ENCODE measurements around the gene ZC3H14.

Gene ZC3H14

GRCh38 chr14:88604212-88604611, 41.4 kb downstream of the ZC3H14 start:
- Mint-ChIP-seq H3K9me3 (peaks cover 0 to 2% of the 10 kb centered on the region in 2 donors), H3K27ac (peak overlapping the region; percentile 25), H3K27me3 (no peaks in the 10 kb centered on the region), H3K4me1 (peaks cover 13 to 21% of the 10 kb centered on the region in 2 donors), H3K36me3 (peaks cover 63 to 74% of the 10 kb centered on the region in 2 donors), H3K4me3 (no peak overlapping the region)
- ATAC-seq (replicated peaks) = no peak
- DNase-seq = no peak

DNA sequence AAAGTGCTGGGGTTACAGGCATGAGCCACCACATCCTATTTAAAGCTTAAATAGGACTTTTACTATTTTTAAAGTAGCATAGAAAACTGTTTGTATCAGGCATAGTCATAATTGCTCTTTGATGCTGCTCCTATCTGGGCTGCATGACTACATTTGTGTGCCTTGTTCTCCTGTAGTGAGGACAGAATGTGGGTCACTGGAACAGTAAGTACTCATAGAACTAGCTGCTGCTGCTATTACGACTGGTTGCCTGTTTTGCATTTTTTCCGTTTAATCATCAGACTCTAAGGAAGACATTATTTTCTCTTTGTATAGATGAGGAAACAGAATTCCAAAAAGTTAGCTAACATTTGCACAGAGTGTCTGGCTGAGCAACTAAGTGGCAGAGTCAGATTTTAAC, 42.8 kb downstream of the ZC3H14 start:
- no peak overlapping the region for H3K4me3 Mint-ChIP-seq
- H3K4me1 Mint-ChIP-seq = peaks cover 6 to 7% of the 10 kb centered on the region in 2 donors
- H3K9me3 Mint-ChIP-seq = no peaks in the 10 kb centered on the region
- H3K27ac Mint-ChIP-seq = no peak overlapping the region
- H3K36me3 Mint-ChIP-seq = peaks cover 67 to 81% of the 10 kb centered on the region in 2 donors
- ATAC-seq (replicated peaks) (peak in 1 of 2 donors; percentile 57), DNase-seq (no peak)
- no peaks in the 10 kb centered on the region for H3K27me3 Mint-ChIP-seq

DNA sequence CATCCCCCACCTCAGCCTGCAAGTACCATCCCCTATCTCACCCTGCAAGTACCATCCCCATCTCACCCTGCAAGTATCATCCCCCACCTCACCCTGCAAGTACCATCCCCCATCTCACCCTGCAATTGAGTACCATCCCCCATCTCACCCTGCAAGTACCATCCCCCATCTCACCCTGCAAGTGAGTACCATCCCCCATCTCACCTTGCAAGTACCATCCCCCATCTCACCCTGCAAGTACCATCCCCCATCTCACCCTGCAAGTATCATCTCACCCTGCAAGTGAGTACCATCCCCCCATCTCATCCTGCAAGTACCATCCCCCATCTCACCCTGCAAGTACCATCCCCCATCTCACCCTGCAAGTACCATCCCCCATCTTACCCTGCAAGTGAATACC, 45.0 kb downstream of the ZC3H14 start:
- Mint-ChIP-seq H3K27ac (no peak overlapping the region), H3K9me3 (no peaks in the 10 kb centered on the region), H3K27me3 (no peaks in the 10 kb centered on the region), H3K4me1 (peaks cover 4% of the 10 kb centered on the region in 2 donors), H3K4me3 (no peak overlapping the region), H3K36me3 (peaks cover 63 to 84% of the 10 kb centered on the region in 2 donors)
- ATAC-seq (replicated peaks) (no peak), DNase-seq (no peak)

GRCh38 chr14:88611878-88612277, 49.0 kb downstream of the ZC3H14 start:
- DNase-seq = no peak
- peak overlapping the region; percentile 1 for H3K27ac Mint-ChIP-seq
- no peaks in the 10 kb centered on the region for H3K9me3 Mint-ChIP-seq
- peaks cover 44 to 61% of the 10 kb centered on the region in 2 donors for H3K36me3 Mint-ChIP-seq
- peaks cover 9 to 12% of the 10 kb centered on the region in 2 donors for H3K4me1 Mint-ChIP-seq
- no peaks in the 10 kb centered on the region for H3K27me3 Mint-ChIP-seq
- no peak overlapping the region for H3K4me3 Mint-ChIP-seq
- no peak for ATAC-seq (replicated peaks)

GRCh38 chr14:88612981-88613380, 50.1 kb downstream of the ZC3H14 start:
- ATAC-seq (replicated peaks) (no peak), DNase-seq (no peak)
- no peaks in the 10 kb centered on the region for H3K9me3 Mint-ChIP-seq
- H3K4me1 Mint-ChIP-seq = peaks cover 9 to 12% of the 10 kb centered on the region in 2 donors
- H3K27ac Mint-ChIP-seq = no peak overlapping the region
- H3K4me3 Mint-ChIP-seq = no peak overlapping the region
- peaks cover 35 to 51% of the 10 kb centered on the region in 2 donors for H3K36me3 Mint-ChIP-seq
- no peaks in the 10 kb centered on the region for H3K27me3 Mint-ChIP-seq

DNA sequence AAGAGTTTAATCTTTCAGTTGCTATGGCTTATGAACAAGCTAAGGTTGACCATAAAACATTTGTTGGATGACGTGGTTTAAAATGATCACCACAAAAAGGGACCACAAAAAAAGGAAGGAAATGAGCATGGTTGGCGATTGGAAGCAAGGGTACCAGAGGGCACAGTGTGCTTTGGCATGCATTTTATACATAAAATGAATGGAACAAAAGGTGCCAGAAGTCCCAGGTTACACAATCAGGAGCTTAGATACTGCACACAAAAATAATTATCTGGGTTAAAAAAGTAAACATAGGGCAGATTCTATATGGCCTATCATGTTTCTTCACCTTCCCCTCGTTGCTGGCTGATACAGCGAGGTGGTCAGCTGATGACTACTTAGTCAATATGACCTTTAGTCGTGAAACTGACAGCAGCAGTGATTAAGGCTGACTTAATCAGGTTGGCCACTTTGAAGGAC, 50.7 kb downstream of the ZC3H14 start:
- peak; percentile 93 to 94 for ATAC-seq (replicated peaks)
- H3K4me1 Mint-ChIP-seq = peaks cover 9 to 12% of the 10 kb centered on the region in 2 donors
- no peak for DNase-seq
- peak overlapping the region; percentile 6 to 7 for H3K4me3 Mint-ChIP-seq
- H3K36me3 Mint-ChIP-seq = peaks cover 33 to 49% of the 10 kb centered on the region in 2 donors
- no peaks in the 10 kb centered on the region for H3K27me3 Mint-ChIP-seq
- H3K27ac Mint-ChIP-seq = peak overlapping the region; percentile 43
- no peaks in the 10 kb centered on the region for H3K9me3 Mint-ChIP-seq

DNA sequence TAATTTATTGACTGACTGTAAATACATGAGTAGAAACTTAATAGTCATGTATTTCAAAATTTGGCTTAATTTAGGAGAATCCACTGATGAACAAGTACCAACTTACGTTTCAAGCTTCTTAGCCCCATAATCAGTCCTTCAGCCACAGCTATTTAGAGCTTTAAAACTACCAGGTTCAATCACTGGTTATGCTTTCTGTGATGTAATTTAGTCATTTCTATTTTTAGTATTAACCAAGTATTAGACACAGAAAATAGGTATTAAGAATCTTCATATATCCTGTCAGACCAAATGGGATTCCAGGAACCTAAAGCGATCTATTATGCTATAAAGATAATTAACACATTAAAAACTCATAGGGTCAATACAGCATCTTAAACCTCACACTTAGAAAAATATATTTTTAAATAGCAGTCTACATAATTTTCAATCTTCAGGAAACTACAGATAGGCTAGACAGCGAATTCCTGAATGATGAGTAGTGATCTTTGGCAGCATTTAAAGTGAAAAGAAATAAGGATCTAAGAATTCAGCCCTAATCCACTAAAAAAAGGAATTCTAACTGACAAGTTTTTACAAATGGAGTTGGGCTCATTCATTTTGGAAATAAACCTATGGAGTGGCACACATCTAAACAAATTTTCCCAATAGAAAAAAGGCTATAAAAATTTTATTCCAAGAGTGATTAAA, 51.5 kb downstream of the ZC3H14 start:
- no peak for ATAC-seq (replicated peaks)

DNA sequence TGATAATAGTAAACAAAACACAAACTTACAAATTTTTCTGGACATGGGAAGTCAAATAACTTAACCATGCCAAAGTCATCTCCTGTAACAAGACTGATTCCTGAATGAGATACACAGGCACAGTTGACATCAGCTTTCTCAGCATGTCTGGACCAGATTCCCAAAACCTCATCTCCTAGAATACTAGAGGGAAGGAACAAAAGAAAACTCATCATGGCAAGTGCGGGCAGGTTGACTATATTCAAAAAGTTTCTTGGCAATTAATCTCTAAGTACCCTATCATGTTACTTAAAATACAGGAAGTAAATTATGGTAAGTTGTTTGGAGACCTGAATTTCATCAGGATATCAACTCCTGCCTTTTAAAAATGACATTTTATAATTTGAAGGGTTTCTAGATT, 53.9 kb downstream of the ZC3H14 start:
- Mint-ChIP-seq H3K4me1 (peaks cover 9 to 12% of the 10 kb centered on the region in 2 donors), H3K9me3 (no peaks in the 10 kb centered on the region), H3K4me3 (no peak overlapping the region), H3K36me3 (peaks cover 22 to 23% of the 10 kb centered on the region in 2 donors), H3K27ac (no peak overlapping the region), H3K27me3 (no peaks in the 10 kb centered on the region)
- no peak for DNase-seq
- no peak for ATAC-seq (replicated peaks)

More for the DNA sequence above, 51.5 kb downstream of the ZC3H14 start:
- Mint-ChIP-seq H3K4me3 (no peak overlapping the region), H3K27me3 (no peaks in the 10 kb centered on the region), H3K4me1 (peaks cover 9 to 12% of the 10 kb centered on the region in 2 donors), H3K9me3 (no peaks in the 10 kb centered on the region), H3K36me3 (peaks cover 34 to 43% of the 10 kb centered on the region in 2 donors), H3K27ac (no peak overlapping the region)
- DNase-seq = no peak

DNA sequence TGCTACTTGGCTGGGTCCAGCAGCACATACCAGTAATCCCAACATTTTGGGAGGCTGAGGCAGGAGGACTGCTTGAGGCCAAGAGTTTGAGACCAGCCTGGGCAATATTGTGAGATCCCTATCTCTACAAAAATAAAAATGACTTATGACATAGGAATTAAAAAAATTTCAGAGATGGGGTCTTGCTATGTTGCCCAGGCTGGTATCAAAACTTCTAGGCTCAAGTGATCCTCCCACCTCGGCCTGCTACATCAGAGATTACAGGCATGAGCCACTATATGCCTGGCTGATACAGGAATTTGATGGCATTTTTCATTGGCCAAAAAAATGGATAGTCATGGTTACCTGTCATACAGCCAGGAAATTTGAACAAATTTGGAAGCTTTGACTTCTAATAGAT, 54.6 kb downstream of the ZC3H14 start:
- Mint-ChIP-seq H3K27me3 (no peaks in the 10 kb centered on the region), H3K27ac (no peak overlapping the region), H3K4me3 (no peak overlapping the region), H3K36me3 (peaks cover 17 to 25% of the 10 kb centered on the region in 2 donors), H3K9me3 (no peaks in the 10 kb centered on the region), H3K4me1 (peaks cover 7 to 12% of the 10 kb centered on the region in 2 donors)
- DNase-seq (no peak), ATAC-seq (replicated peaks) (no peak)

GRCh38 chr14:88618476-88618875, 55.6 kb downstream of the ZC3H14 start:
- DNase-seq (no peak), ATAC-seq (replicated peaks) (no peak)
- Mint-ChIP-seq H3K4me3 (no peak overlapping the region), H3K27me3 (no peaks in the 10 kb centered on the region), H3K27ac (no peak overlapping the region), H3K9me3 (no peaks in the 10 kb centered on the region), H3K36me3 (peaks cover 17 to 24% of the 10 kb centered on the region in 2 donors), H3K4me1 (peaks cover 3% of the 10 kb centered on the region in 2 donors)

GRCh38 chr14:88621100-88621499, 58.3 kb downstream of the ZC3H14 start:
- no peaks in the 10 kb centered on the region for H3K27me3 Mint-ChIP-seq
- H3K36me3 Mint-ChIP-seq = peaks cover 26 to 29% of the 10 kb centered on the region in 2 donors
- no peak overlapping the region for H3K4me3 Mint-ChIP-seq
- no peaks in the 10 kb centered on the region for H3K4me1 Mint-ChIP-seq
- H3K27ac Mint-ChIP-seq = no peak overlapping the region
- no peak for ATAC-seq (replicated peaks)
- DNase-seq = no peak
- no peaks in the 10 kb centered on the region for H3K9me3 Mint-ChIP-seq

DNA sequence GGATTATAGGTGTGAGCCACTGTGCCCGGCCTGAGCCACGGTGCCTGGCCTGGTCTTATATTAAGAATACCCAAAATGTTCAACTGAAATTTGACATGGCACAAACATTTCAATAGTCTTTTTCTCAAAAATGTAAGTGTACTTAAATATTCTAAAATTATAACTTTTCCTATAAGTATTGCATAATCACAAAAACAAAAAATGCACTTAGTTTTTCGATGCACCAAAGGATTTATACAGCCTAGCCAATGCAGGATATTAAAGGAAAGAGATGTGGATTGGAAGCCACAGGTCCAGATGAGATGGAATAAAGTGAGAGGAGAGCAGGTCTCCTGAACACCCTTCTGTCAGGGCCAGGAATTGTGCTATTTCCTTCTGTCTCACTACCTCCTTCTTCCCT, 62.8 kb downstream of the ZC3H14 start:
- ATAC-seq (replicated peaks) = no peak
- H3K36me3 Mint-ChIP-seq = peaks cover 15 to 16% of the 10 kb centered on the region in 2 donors
- DNase-seq = no peak
- H3K27me3 Mint-ChIP-seq = no peaks in the 10 kb centered on the region
- no peak overlapping the region for H3K4me3 Mint-ChIP-seq
- no peaks in the 10 kb centered on the region for H3K9me3 Mint-ChIP-seq
- H3K4me1 Mint-ChIP-seq = no peaks in the 10 kb centered on the region
- no peak overlapping the region for H3K27ac Mint-ChIP-seq

DNA sequence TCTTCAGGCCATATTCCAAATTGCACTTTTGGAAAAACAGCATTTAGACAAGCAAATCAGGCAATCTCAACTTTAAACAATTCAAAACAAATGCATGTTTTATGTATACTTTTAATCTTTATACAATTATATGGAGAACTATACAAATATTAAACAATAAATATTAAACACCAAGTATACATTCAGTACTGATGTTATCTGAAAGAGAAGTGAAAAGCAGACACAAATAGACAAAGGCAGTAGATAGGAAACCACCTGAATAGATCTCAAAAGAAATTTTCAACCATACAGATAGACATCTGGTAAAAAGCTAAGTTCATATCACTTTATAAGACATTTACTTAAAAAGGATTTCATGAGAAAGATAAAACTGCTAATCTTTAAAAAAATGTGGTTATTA, 65.2 kb downstream of the ZC3H14 start:
- H3K27ac Mint-ChIP-seq = no peak overlapping the region
- no peaks in the 10 kb centered on the region for H3K9me3 Mint-ChIP-seq
- no peaks in the 10 kb centered on the region for H3K4me1 Mint-ChIP-seq
- no peak for ATAC-seq (replicated peaks)
- no peak overlapping the region for H3K4me3 Mint-ChIP-seq
- no peak for DNase-seq
- H3K27me3 Mint-ChIP-seq = no peaks in the 10 kb centered on the region
- peaks cover 15 to 20% of the 10 kb centered on the region in 2 donors for H3K36me3 Mint-ChIP-seq

DNA sequence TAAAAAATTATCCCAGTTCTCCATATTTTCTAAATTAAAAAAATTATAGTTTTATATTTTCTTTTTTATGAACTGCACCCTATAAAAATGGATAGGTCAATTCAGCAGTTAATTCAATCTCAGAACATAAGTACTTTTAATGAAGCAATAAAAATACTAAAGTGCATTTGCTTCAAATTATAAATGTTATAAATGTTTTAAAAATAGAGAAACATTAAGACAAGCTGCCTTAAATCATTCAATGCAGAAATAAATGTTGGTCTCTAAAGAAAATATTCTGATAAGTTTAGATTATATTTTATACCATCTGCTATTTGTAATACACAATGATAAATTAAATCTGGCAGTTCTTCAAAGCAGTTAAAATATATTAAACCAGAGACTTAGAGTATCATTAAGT, 65.6 kb downstream of the ZC3H14 start:
- no peak for ATAC-seq (replicated peaks)
- H3K27me3 Mint-ChIP-seq = no peaks in the 10 kb centered on the region
- no peak for DNase-seq
- no peaks in the 10 kb centered on the region for H3K4me1 Mint-ChIP-seq
- peaks cover 13 to 18% of the 10 kb centered on the region in 2 donors for H3K36me3 Mint-ChIP-seq
- H3K4me3 Mint-ChIP-seq = no peak overlapping the region
- no peaks in the 10 kb centered on the region for H3K9me3 Mint-ChIP-seq
- H3K27ac Mint-ChIP-seq = no peak overlapping the region

DNA sequence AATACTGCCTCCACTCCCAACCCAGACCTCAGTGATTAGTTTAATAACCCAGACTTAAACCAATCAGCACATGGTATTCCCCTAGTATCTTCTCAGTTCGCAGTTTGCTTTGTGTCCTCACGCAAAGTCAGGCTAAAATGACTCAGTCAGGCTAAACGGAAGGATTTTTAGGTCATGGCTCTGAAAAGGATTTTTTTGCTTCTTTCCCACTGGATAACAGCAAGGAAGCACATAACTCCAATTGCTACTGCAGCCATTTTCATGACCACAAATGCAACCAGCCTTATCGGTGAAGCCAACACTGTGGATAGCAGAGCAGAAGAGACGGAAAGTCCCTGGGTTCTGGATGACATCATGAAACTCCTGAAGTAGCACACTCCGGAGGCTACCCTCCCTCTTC, 67.7 kb downstream of the ZC3H14 start:
- Mint-ChIP-seq H3K4me1 (no peaks in the 10 kb centered on the region), H3K4me3 (no peak overlapping the region), H3K9me3 (no peaks in the 10 kb centered on the region), H3K27me3 (no peaks in the 10 kb centered on the region), H3K27ac (no peak overlapping the region), H3K36me3 (peaks cover 8 to 10% of the 10 kb centered on the region in 2 donors)
- DNase-seq (no peak), ATAC-seq (replicated peaks) (no peak)

Data from stimulated activated naive B cell treated with anti-CD40 and anti-IgM and Interleukin-4, amounts not matched to agents 10 μg/mL and 1 μg/mL and 100 μg/mL, for 72 hours (primary cell).